Tibial nerve (tissue), 4 donors: ENCODE data around the gene RASGRF1.

Experiments used
- CTCF ChIP-seq, 5 experiments: fragments of 200-600 bp in 3 of 5; fragments of 450-650 bp in 2 of 5; sonication (generic) in 3 of 5; IDR thresholded peaks; one replicate each; pipeline ENCODE4 v1.5.1; 2016 to 2019; ENCODE audit warnings: antibody characterized with exemption in 5 of 5, mild to moderate bottlenecking in 3 of 5, moderate library complexity in 2 of 5
- EP300 ChIP-seq, 2 donors: sonication (generic); formaldehyde crosslinking; IDR thresholded peaks; one replicate each; pipeline ENCODE4 v1.6.1; 2017; ENCODE audit warnings: antibody characterized with exemption in 2 of 2, mild to moderate bottlenecking in 1 of 2

GRCh38 chr15:79042213-79042928 is 48.2 kb downstream of the RASGRF1 start:
- TF ChIP-seq CTCF (IDR thresholded peaks at IDR 0.05): no peak
- TF ChIP-seq EP300 (IDR thresholded peaks at IDR 0.05): no peak
